Fibroblast of lung (primary cell): ENCODE measurements around the gene SLC37A1.

Experiments used
- CTCF ChIP-seq, 2 donors: IDR thresholded peaks in 1 of 2; conservative IDR thresholded peaks in 1 of 2; 1 replicate in 1 of 2; 2 replicates in 1 of 2; pipeline ENCODE4 v1.5.1; 2011 to 2012; ENCODE audit warnings: low read length in 2 of 2, control low read depth in 1 of 2, inconsistent platforms in 1 of 2, low read depth in 1 of 2, mild to moderate bottlenecking in 1 of 2
- EZH2 ChIP-seq: IDR thresholded peaks from 2 replicates; pipeline ENCODE4 v1.5.1; 2012; ENCODE audit warnings: low read length, control low read depth, mild to moderate bottlenecking; ENCODE audit errors: missing control alignments

DNA sequence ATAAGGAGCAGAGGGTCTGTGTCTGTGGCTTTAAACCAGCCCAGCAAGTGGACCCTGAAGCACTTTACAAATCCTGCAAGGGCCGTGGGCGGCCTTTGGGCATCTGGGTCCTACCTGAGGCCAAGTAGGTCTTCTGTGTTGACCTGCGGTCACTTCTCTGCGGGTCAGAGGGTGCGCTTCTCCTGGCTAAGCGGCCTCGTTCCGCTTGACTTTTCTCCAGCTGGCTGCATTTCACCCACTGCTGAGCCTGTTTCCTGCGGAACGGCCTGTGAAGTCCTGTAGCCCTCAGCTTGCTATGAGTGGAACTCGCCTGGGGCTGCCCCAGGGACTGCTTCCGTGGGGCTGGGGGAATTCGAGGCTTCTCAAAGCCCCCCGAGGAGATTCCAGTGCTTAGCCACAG is 43.3 kb downstream of the SLC37A1 start:
- TF ChIP-seq CTCF (conservative IDR thresholded peaks at IDR 0.05 in 1 of 2, IDR thresholded peaks at IDR 0.05 in 1 of 2; ENCODE audit: low read depth in 1 of 2, low read length in 2 of 2) (no peak), EZH2 (no peak)
